Testis (tissue), 3 donors: ENCODE measurements around the gene EDARADD. TPM values are rescaled to one million over a fixed set of nuclear protein-coding genes. Genes with fewer than 3 reads are reported as not detected.
A peak's percentile ranks its signal among the peaks of the same experiment; 100 is the strongest.

Source experiments
- DNase-seq: peaks from one replicate; pipeline ENCODE4 v3.0.0-alpha.2; 2019
- H3K27ac ChIP-seq, 2 donors: fragments of 200-600 bp; sonication (generic); one replicate each; pipeline ENCODE4 v1.5.1; 2019
- H3K27me3 ChIP-seq: fragments of 200-600 bp; sonication (generic); one replicate; pipeline ENCODE4 v1.5.1; 2019
- H3K36me3 ChIP-seq: fragments of 200-600 bp; sonication (generic); one replicate; pipeline ENCODE4 v1.5.1; 2017; ENCODE audit warnings: low read depth; ENCODE audit errors: missing control alignments
- H3K4me1 ChIP-seq: fragments of 200-600 bp; sonication (generic); one replicate; pipeline ENCODE4 v1.5.1; 2019
- H3K4me3 ChIP-seq, 2 donors: fragments of 200-600 bp; sonication (generic); one replicate each; pipeline ENCODE4 v1.5.1; 2017 to 2019
- H3K9me3 ChIP-seq: fragments of 200-600 bp; sonication (generic); one replicate; pipeline ENCODE4 v1.5.1; 2017
- CTCF ChIP-seq, 3 experiments: fragments of 450-650 bp in 2 of 3; fragments of 200-600 bp in 1 of 3; sonication (generic) in 1 of 3; IDR thresholded peaks; one replicate each; pipeline ENCODE4 v1.5.1; 2016 to 2019; ENCODE audit warnings: antibody characterized with exemption in 3 of 3, mild to moderate bottlenecking in 2 of 3, moderate library complexity in 1 of 3
- POLR2A ChIP-seq: fragments of 450-650 bp; IDR thresholded peaks from one replicate; pipeline ENCODE4 v1.6.1; 2017; ENCODE audit warnings: antibody characterized with exemption, mild to moderate bottlenecking, moderate library complexity
- WGBS, 2 donors: methylation state at CpG; one replicate each; pipeline ENCODE4 v1.1.5; 2018; 5-methylcytosine and 5-hydroxymethylcytosine counted together
- intact Hi-C: fragments of 100-400 bp; cut with DNase I; formaldehyde crosslinking; loops from one replicate; pipeline ENCODE4 v1.15.1; 2023; ENCODE audit warnings: low total_unique reads
- polyA plus RNA-seq: library from polyadenylated mRNA; stranded (reverse); fragments of 350-450 nt; fragmentation: Illumina TruSeq; extraction: RNeasy Lipid Tissue Mini Kit (QIAGEN cat#74804); gene quantifications from one replicate; pipeline ENCODE4 v1.2.3, GENCODE V29; 2014; ENCODE audit warnings: low read depth, low replicate concordance; ENCODE audit not compliant: insufficient read depth
- total RNA-seq, 2 donors: library from RNA; depleted of rRNA; stranded (reverse); fragments of >200 nt; gene quantifications; one replicate each; pipeline ENCODE4 v1.2.3, GENCODE V29; 2016

The EDARADD gene
- total and polyA plus RNA-seq, 3 donors from 2014 or later, result 3.2 to 5.8 (median 3.9) TPM

- Histone ChIP-seq H3K27ac (peak overlapping the region in 1 of 2 donors; percentile 23), H3K36me3 (no peaks in the 10 kb centered on the region), H3K4me3 (no peak overlapping the region), H3K27me3 (no peaks in the 10 kb centered on the region), H3K9me3 (no peaks in the 10 kb centered on the region), H3K4me1 (peaks cover 20% of the 10 kb centered on the region)
- TF ChIP-seq CTCF (IDR thresholded peaks at IDR 0.05), result no peak
- no peak for TF ChIP-seq POLR2A
- 62% methylated on average over 5 of the region's 5 CpGs for WGBS, 2 donors
- intact Hi-C loops, result no loop called here
- peak; percentile 77 for DNase-seq
Measured at GRCh38 chr1:236507022-236507700, 113.1 kb downstream of the EDARADD start.

GRCh38 chr1:236508593-236509027, 114.5 kb downstream of the EDARADD start:
- TF ChIP-seq CTCF (IDR thresholded peaks at IDR 0.05), result no peak
- TF ChIP-seq POLR2A, result no peak
- Histone ChIP-seq H3K27ac (peak overlapping the region; percentile 15 to 19), H3K27me3 (no peaks in the 10 kb centered on the region), H3K36me3 (no peaks in the 10 kb centered on the region), H3K9me3 (no peaks in the 10 kb centered on the region), H3K4me3 (no peak overlapping the region), H3K4me1 (peaks cover 9% of the 10 kb centered on the region)
- intact Hi-C loops, result no loop called here
- no peak for DNase-seq
- WGBS, 2 donors, result 64 to 77% methylated on average over 6 of the region's 6 CpGs

- Histone ChIP-seq H3K4me1 (peaks cover 9% of the 10 kb centered on the region), H3K27ac (peak overlapping the region in 1 of 2 donors; percentile 25), H3K36me3 (no peaks in the 10 kb centered on the region), H3K9me3 (no peaks in the 10 kb centered on the region), H3K27me3 (no peaks in the 10 kb centered on the region), H3K4me3 (no peak overlapping the region)
- intact Hi-C loops, result no loop called here
- TF ChIP-seq CTCF (IDR thresholded peaks at IDR 0.05), result no peak
- no peak for TF ChIP-seq POLR2A
- 79 to 92% methylated on average over 1 of the region's 1 CpG for WGBS, 2 donors
- no peak for DNase-seq
Measured at GRCh38 chr1:236509203-236509602, 115.1 kb downstream of the EDARADD start.

DNA sequence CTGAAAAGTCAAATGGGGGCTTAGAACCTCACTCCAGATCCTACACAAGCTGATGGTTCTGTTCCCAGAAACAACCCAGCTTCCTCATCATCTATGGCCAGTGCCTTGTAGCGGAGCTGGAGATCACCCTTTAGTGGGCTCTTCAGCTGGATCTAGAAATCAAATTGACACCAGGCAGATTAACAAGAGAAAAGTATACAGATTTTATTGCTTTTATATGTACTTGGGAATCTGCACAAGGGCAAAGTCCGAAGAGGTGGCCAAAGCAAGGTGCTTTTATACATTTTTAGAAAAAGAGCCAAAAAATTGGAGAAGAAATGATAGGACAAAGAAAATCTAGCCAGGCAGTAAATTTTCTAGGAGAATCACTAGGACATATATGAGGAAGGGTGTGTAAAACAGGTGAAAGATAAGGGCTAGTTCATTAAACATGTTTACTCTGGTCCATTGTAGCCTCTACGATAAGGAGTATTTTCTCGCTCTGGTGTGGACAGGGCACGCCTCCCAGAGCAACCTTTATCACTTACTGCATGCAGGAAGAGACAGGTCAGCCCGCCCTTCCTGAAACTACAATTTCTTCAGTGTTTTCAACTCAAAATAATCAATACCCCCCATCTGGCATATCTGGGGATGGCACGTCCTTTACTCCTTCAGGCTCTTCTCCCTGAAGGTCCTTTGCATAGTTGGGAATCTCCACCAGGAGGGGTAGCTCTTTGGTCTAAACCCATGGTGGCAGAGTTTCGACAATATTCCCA, 115.7 kb downstream of the EDARADD start:
- no peaks in the 10 kb centered on the region for H3K27me3 ChIP-seq
- no peak for DNase-seq
- 80 to 85% methylated on average over 8 of the region's 8 CpGs for WGBS, 2 donors
- TF ChIP-seq POLR2A, result no peak
- no peak for TF ChIP-seq CTCF (IDR thresholded peaks at IDR 0.05)
- H3K27ac ChIP-seq, result peak overlapping the region in 1 of 2 donors; percentile 25
- intact Hi-C loops, result no loop called here
- peaks cover 9% of the 10 kb centered on the region for H3K4me1 ChIP-seq
- no peaks in the 10 kb centered on the region for H3K36me3 ChIP-seq
- no peaks in the 10 kb centered on the region for H3K9me3 ChIP-seq
- no peak overlapping the region for H3K4me3 ChIP-seq
